GM21367 (cell line): Measurements from ENCODE around the gene CACNA2D3.
"Not testable (repeated sequence)": the region's sequence is repeated elsewhere in the genome, so short reads cannot be mapped to it uniquely, and the experiment has no call there.

Source experiments
- ATAC-seq: cut with Tn5 transposase; IDR thresholded peaks from one replicate; pipeline ENCODE4 v1.9.1; 2021; ENCODE audit not compliant: unreplicated experiment

CACNA2D3 gene

DNA sequence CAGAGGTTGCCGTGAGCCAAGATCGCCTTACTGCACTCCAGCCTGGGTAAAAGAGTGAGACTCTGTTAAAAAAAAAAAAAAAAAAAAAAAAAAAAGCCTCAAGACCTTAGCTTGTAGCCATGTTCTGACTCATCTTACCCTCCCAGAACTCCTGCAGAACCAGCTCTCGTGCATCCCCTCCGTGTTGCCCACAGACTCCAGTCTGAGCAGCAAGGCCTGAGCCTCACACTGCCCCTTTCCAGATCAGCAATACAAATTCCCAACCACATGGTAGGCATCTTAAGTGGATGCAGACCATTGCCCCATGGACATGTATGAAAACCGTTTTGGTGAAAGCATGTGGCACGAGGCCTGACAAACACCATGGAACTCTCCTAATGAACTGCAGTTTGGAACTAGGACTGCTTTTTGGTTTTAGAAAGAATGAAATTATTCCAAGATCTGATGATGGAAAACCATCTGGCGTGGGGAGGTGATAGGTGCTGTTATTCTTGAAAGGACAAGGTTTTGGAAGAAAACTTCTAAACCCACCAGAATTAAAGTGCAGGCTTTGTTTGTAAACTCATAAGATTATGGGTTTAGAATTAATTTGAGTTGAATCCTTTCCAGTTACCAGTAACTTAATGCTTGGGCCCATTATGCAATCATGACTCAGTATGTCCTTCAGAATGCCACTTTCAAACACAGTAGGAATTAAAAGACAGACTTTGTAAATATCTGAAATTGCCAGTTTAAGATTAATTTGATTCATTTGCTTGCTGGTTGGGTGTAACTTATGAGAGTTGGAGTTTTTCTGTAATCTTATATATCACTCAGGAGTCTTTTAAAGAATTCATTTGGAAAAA, 969.3 kb downstream of the CACNA2D3 start:
- ATAC-seq = no peak

DNA sequence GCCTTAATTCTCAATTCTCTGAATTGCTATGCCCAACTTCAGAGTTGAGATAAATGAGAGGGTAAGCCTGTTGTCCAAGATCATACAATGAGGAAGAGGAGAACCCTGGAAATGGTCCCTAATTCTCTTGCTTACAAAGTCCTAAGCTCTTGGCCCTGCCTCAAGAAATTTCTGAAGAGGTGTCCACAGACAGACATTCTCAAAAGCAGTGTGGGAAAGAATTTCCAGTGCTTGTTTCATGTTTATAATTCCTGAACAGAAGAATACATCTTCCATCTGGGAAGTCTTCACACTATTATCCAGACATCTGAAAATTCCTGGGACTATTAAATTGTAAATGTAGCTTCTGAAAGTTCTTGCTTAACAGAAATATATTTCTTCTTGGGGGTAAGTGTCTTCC, 972.3 kb downstream of the CACNA2D3 start:
- ATAC-seq = no peak

DNA sequence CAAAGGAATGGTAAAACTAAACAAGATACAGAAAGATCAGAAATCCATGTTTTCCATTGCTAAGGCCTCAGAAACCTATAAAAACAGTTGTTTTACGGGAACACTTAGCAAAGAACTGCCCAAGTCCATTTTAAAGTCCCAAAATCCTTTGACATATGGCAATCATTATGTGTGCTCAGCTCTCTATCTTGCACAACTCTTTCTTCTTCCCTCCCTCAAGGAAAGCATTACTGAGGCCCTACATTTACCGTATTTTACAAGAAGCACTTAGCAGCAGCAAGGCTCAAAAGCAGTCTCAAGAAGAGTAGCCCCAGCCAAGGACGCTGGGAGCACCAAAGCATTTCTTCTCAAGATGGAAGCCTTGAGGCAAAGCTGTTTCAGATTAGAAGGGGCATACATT, 975.1 kb downstream of the CACNA2D3 start:
- no peak for ATAC-seq

DNA sequence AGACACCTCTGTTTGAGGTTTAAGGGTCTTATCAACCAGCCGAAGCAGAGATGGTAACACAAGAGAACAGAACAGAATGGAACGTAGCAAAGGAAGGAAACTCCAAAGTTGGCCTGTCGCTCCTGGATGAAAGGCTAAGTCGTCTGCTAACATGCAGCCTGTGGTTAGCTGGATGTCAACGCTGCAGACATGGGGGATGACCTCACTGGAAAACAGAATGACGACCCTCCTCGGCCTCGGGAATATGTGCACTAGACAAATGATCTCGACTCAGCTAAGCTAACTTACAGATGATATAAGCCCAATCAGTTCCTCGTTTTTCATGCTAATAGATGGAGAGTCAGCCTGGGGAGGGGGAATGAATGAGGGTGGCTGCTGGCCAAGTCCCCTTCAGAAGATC, 983.3 kb downstream of the CACNA2D3 start:
- ATAC-seq = no peak

DNA sequence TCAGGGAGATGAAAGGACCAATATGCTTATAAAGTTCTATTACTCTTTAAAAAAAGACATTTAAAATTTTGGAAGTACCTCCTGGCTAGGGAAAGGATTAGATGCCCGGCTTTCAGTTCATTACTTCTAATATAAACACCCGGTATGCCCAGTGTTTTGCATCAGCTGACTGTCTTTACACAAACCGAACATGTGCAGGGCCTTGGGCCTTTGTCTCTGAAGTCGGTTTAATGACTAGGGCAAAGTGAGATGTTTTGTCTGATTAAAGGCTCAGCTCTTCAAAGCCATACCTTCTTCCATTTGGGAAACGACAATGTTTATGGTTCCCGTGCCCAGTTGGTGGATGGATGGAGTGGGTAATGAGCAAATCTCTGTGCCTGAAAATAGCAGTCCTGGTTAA, 984.8 kb downstream of the CACNA2D3 start:
- no peak for ATAC-seq

DNA sequence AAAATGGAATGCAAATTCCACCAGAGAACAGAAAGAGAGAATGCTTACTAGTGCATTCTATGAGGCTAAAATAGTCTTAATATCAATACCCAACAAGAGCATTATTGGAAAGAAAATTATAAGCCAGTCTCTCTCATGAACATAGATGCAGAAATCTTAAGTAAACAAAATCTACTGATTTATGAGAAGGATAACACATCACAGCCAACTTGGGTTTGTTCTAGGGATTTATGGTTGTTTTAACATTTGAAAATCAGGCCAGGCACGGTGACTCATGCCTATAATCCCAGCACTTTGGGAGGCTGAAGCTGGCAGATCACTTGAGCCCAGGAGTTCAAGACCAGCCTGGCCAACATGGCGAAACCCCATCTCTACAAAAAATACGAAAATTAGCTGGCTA, 989.6 kb downstream of the CACNA2D3 start:
- not testable (repeated sequence) for ATAC-seq

DNA sequence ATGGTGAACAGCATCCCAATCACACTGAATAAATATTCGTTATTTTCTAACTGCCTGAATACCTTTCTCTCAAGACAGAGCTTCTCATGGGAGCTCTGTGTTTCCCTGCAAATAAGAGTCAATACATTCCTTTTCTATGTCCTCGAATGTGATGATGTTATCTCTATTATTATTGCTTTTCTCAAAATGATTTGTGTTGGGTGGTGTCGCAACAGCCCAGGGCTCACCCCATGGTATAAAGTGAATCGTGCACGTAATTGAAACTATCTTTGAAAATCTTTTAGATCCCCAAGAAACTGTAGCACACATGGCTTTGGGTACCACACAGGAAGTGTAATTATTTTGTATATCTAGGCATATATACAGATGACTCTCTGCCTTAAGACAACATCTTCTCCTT, 996.1 kb downstream of the CACNA2D3 start:
- ATAC-seq = no peak

DNA sequence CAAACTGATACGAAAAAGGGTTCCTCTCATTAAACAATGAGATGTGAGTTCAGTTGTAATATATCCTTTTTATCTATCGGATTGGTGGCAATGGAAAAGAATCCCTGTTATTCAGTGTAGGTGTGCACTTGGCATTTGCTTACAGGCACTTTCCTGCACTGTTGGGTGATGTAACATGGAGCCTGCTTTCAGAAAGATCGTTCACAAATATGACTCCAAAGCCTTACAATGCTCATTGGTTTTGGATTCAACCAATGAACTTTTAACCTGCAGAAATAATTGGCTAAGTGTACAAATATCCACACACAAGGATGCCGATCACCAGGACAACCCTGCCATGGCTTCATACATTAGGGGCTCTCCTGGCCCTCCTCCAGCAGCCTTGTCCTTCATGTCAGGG, 996.9 kb downstream of the CACNA2D3 start:
- no peak for ATAC-seq

DNA sequence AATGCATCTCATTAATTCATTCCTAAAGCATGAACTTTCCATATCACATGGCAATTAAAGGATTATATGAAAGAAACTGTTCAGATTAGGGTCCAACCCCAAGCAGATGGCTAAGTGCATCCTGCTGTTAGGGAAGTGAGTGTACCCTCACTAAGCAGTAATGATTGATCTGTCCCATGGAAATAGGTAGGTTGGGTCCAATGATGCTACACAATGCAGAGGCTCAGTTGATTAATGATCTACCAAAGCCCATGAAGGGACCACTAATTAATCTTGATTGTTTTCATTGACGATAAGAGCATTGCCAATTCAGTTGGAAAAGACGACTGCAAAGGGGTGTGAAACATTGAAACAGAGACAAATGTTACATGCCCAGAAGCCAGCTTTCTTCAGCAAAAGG, 1000.0 kb downstream of the CACNA2D3 start:
- no peak for ATAC-seq
